GM12864 (cell line): ENCODE results near the gene EYS.

Experiments
- DNase-seq: peaks from one replicate; pipeline ENCODE4 v3.0.0-alpha.2; 2011; ENCODE audit warnings: low read depth
- H3K4me3 ChIP-seq: 2 replicates; pipeline ENCODE4 v1.5.1; 2011; ENCODE audit warnings: mild to moderate bottlenecking, low read depth, low read length, control low read depth
- TF ChIP-seq, protein P1 (sequence below): IDR thresholded peaks from 2 replicates; pipeline ENCODE4 v1.5.1; 2011; ENCODE audit warnings: low read depth, mild to moderate bottlenecking, moderate library complexity, low read length, control low read depth, inconsistent platforms; ENCODE audit errors: missing control alignments

Gene EYS

GRCh38 chr6:64672131-64672530 lies 1034.9 kb downstream of the EYS start:
- TF ChIP-seq, protein P1, sequence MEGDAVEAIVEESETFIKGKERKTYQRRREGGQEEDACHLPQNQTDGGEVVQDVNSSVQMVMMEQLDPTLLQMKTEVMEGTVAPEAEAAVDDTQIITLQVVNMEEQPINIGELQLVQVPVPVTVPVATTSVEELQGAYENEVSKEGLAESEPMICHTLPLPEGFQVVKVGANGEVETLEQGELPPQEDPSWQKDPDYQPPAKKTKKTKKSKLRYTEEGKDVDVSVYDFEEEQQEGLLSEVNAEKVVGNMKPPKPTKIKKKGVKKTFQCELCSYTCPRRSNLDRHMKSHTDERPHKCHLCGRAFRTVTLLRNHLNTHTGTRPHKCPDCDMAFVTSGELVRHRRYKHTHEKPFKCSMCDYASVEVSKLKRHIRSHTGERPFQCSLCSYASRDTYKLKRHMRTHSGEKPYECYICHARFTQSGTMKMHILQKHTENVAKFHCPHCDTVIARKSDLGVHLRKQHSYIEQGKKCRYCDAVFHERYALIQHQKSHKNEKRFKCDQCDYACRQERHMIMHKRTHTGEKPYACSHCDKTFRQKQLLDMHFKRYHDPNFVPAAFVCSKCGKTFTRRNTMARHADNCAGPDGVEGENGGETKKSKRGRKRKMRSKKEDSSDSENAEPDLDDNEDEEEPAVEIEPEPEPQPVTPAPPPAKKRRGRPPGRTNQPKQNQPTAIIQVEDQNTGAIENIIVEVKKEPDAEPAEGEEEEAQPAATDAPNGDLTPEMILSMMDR, result no peak
- no peak overlapping the region for H3K4me3 ChIP-seq
- no peak for DNase-seq

- H3K4me3 ChIP-seq, result no peak overlapping the region
- TF ChIP-seq, protein P1, result no peak
- no peak for DNase-seq
Observed at GRCh38 chr6:64665137-64665536, 1041.9 kb downstream of the EYS start.

GRCh38 chr6:64664480-64664879 lies 1042.5 kb downstream of the EYS start:
- no peak for DNase-seq
- no peak overlapping the region for H3K4me3 ChIP-seq
- TF ChIP-seq, protein P1, result no peak

DNA sequence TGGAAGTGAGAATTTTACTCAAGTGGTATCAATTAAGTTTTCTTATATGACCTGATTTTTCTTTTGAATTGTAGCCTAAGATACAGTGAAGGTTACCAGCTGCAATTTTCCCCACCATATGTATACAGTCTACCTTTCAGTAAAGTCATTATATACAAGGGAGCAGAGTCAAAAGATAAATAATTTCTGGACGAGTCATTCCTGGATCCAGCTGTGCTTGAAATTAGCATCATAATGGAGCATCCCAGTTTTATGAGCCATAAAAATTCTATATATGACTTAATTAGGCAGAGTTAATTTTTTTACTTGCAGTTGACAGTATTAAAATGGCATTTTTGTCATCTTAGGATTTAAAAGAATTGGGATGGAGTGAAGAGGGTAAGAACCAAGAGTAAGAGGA lies 1063.0 kb downstream of the EYS start:
- TF ChIP-seq, protein P1, result no peak
- no peak for DNase-seq
- no peak overlapping the region for H3K4me3 ChIP-seq

- H3K4me3 ChIP-seq, result no peak overlapping the region
- no peak for DNase-seq
- TF ChIP-seq, protein P1, result no peak
Observed at GRCh38 chr6:64630901-64631300, 1076.1 kb downstream of the EYS start.

GRCh38 chr6:64622944-64623343 lies 1084.1 kb downstream of the EYS start:
- no peak overlapping the region for H3K4me3 ChIP-seq
- DNase-seq, result no peak
- TF ChIP-seq, protein P1, result no peak

- H3K4me3 ChIP-seq, result no peak overlapping the region
- no peak for DNase-seq
- TF ChIP-seq, protein P1, result no peak
Observed at GRCh38 chr6:64602993-64603392, 1104.0 kb downstream of the EYS start.
